OCI-LY3 (cell line): ENCODE results near the gene PGM2.

ENCODE experiments used
- EZH2phosphoT487 ChIP-seq: fragments of 200-600 bp; shearing (Covaris generic); IDR thresholded peaks from 2 replicates; pipeline ENCODE4 v1.6.1; 2018; ENCODE audit warnings: antibody characterized with exemption, mixed run types, low read depth
- TF ChIP-seq, protein P1 (sequence below): fragments of 200-600, 300-600 bp; sonication (generic); IDR thresholded peaks from 2 replicates; pipeline ENCODE4 v1.5.1; 2014; ENCODE audit warnings: antibody characterized with exemption, low read length, low read depth

DNA sequence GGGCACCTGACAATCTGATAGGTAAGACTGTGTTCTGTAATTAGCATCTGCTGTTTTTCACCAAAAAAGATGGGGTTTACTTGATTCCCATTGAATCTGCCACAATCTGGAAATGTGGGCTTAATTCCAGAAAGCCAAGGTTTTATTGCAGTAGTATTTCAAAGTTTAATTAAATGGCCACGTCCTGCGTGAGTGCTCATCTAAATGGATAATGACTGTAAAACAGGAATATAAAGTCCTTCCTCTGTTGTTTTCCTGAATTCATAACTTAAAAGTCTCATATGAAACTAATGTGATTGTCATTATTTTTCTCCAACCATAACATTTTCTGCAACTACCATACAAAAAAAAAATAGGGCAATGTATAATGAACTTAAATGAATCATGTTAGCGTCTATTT lies 2.4 kb downstream of the PGM2 start:
- TF ChIP-seq, protein P1, sequence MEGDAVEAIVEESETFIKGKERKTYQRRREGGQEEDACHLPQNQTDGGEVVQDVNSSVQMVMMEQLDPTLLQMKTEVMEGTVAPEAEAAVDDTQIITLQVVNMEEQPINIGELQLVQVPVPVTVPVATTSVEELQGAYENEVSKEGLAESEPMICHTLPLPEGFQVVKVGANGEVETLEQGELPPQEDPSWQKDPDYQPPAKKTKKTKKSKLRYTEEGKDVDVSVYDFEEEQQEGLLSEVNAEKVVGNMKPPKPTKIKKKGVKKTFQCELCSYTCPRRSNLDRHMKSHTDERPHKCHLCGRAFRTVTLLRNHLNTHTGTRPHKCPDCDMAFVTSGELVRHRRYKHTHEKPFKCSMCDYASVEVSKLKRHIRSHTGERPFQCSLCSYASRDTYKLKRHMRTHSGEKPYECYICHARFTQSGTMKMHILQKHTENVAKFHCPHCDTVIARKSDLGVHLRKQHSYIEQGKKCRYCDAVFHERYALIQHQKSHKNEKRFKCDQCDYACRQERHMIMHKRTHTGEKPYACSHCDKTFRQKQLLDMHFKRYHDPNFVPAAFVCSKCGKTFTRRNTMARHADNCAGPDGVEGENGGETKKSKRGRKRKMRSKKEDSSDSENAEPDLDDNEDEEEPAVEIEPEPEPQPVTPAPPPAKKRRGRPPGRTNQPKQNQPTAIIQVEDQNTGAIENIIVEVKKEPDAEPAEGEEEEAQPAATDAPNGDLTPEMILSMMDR, result no peak
- TF ChIP-seq EZH2phosphoT487, result no peak
